Measurements from ENCODE around the gene ASB15.
"Not testable (repeated sequence)": the region's sequence is repeated elsewhere in the genome, so short reads cannot be mapped to it uniquely, and the experiment has no call there.

The ASB15 gene

DNA sequence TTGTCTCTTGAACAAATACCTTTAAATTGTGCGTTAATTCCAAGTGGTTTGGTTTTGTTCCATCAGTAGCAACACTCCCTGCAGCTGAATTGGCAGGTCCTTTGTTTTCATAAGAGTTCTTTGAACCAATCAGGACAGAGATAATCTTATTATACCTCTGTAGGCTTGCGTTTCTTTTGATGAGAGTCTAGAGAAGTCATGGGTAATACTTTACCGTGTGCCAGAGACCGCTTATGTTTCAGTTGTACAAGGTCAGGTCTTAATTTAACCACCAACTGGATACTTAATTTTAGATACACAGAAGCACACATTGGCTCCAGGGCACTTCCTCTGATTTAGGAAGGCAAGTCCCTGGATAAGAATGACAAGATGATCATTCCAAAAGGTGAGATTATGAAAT lies at the start of gene ASB15:
TSS of gene ASB15 (plus strand) at position 292 of the 400 bp plus-strand sequence. CDS start 12,682 bp downstream, outside the sequence.
- no peak for DNase-seq

DNA sequence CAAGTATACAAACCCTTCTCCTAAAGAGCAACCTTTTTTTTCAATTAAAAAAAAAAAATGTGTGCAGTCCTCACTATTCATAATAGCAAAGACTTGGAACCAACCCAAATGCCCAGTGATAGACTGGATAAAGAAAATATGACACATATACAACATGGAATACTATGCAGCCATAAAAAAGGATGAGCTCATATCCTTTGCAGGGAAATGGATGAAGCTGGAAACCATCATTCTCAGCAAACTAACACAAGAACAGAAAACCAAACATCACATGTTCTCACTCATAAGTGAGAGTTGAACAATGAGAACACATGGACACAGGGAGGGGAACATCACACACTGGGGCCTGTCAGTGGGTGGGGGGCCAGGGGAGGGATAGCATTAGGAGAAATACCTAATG lies 49.5 kb upstream of the ASB15 start:
- DNase-seq, result not testable (repeated sequence)

DNA sequence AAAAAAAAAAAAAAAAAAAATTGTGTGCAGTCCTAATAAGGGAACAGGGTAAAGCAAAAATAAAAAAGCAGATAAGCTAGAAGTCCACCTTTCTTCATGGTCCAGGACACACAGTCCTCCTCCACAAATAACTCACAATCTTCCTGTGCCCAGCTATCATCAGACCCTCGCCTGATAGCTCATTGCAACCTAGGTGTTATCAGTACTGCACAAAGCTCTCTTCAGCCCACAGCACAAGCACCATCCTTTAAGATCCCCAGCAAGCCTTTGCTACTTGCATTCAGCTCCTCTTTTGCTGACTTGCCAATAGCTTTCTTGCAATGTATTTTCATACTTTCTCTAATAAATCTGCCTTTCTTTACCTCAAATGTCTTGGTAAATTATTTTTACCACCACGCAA lies 49.0 kb upstream of the ASB15 start:
- no peak for DNase-seq

DNA sequence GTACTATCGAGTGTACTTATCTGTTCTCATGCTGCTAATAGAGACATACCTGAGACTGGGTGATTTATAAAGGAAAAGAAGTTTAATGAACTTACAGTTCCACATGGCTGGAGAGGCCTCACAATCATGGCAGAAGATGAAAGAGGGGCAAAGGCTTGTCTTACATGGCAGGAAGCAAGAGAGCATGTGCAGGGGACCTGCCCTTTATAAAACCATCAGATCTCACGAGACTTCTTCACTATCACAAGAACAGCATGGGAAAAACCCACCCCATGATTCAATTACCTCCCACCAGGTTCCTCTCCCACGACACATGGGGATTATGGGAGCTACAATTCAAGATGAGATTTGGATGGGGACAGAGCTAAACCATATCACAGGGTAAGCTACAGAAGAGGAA lies 48.5 kb upstream of the ASB15 start:
- no peak for DNase-seq

DNA sequence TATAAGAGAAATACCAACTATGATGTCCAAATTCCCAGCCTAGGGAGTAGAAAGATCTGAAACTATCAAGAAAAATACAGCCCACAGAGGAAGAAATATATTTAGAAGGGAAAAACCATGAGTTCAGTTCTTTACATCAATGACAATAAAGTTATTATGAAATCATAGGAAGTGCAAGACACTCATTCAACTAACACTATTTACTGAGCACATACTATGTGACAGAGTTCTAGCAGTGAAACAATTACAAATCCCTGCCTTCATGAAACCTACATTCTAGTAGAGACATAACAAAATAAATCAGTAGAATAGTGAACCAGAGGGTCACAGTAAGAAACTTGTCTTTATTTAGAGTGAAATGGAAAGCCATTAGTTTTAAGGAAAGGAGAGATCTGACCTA lies 46.1 kb upstream of the ASB15 start:
- DNase-seq, result no peak

DNA sequence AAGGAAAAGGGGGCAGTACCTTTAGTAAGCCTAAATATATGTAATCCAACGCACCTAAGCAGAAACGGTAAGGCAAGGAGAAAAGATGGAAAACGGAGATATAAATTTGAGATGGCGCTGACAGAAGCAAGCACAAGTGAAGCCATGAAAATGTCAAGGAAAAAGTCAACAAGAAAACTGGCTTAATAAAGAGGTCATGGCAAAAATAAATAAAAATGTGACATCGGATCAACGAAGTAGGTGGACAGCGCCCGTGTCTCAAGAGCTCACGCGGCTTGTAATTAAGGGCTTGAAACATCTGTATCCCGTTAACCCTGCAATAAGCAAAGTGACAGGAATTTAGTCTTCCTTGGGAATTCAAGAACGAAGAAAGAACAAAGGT lies 44.6 kb upstream of the ASB15 start:
- DNase-seq, result no peak

DNA sequence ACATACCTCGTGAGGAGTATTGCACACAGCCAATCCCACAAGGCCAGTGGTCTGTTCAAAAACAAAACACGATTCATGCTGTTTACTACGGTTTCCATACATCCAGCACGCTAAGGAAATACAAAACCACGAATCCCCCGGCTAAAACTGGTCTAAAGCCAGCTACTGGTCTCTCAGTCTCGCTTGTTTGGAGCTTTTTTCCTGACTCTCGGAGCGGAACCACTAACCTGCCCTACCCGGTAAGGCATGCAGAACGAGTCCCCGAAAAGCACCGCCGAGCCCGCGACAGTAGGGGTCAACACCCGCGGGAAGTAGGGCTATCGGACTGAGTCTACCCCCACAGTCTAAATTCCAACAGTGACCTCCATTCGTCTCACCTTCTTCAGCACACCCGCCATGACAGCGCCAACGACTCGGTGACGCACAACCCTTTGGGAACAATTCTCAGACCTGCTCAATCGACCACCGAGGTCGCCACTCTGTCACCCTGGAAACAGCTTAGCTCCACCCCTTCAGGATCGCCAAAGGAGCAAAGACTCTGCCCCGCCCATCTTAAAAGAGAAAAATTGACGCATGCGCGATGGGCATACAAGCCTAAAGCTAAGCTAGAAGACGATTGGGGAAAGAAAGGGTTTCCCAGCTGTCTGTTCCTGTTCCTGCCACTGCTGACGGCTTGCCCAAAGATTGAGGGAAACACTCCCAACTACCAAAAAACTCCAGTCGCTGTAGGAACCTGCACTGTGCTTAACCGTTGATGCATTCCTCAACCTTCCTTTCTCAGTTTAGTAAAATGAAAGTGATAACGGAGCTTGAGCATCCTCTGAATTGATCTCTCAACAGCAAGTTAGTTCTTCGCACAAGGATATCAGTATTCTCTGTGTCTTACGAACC lies 44.0 kb upstream of the ASB15 start, which contains the start of gene NDUFA5:
TSS of gene NDUFA5 (minus strand) at position 421 of the 891 bp plus-strand sequence. CDS start at position 398, 23 bp downstream.
- DNase-seq, result peak; percentile 99

DNA sequence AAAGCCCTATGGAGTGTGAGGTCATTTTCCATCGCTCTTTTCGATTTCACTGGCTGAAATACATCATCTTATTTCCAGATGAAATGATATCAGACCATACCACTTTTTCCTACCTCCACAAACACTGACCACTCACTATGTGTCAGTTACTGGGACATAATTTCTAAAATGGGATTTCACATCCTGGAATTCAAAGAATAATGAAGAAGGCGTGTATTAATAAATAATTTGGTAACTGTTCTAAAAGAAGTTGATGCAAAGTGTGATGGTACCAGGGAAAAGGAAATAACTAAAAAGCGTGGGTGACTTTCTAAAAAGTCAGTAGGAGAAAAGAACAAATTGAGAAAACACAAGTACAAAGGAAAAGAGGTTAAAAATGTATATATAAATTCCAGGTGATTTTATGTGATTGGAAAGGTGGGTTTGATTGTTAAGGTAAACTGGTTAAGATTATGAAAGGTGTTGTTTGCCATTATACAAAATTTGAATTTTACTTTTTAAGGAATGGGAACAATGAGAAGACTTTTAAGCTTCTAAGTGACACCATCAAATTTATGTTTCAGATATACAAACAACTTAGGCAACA lies 43.2 kb upstream of the ASB15 start:
- no peak for DNase-seq

DNA sequence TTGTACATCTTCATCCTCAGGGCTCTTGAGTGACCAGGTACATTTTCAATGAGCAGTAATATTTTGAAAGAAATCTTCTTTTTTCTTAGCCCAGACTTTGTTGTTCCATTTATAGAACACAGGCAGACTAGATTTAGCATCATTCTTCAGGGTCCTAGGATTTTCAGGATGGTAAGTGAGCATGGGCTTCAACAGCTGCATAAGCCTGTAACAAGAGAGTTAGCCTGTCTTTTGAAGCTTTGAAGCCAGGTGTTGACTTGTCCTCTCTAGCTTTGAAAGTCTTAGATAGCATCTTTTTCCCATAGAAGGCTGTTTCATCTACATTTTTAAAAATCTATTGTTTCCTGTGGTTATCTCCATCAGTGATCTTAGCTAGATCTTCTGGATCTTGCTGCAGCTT lies 39.5 kb upstream of the ASB15 start:
- DNase-seq, result no peak

DNA sequence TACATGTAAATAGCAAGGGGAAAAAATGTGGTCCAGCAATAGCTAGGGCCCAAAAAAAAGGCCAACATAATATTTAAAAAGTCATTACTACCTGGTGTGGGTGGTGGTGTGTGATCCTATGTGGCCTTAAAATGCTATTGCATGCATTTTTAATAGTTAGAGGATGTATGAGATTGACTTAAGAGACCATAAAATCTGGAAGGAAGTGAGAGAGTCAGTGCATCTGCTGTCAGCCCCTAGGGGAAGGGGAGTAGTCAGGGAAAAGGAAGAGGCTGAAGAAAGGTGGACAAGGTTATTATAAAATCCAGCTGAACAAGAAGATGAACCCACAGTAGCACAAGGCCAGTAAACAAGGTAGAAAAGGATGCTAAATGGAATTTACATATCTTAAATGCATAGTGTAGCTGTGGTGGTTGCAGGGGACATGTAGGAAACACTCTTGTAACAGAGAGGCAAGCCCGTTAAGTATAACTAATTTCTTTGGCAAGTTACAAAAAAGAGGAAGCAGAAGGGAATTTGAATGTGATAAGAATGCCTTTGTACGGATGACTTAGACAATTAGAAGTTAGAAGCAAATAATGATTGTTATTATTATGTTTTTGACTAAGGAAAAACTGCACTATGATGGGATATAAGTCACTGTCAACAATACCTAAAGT lies 32.1 kb upstream of the ASB15 start:
- DNase-seq, result no peak

DNA sequence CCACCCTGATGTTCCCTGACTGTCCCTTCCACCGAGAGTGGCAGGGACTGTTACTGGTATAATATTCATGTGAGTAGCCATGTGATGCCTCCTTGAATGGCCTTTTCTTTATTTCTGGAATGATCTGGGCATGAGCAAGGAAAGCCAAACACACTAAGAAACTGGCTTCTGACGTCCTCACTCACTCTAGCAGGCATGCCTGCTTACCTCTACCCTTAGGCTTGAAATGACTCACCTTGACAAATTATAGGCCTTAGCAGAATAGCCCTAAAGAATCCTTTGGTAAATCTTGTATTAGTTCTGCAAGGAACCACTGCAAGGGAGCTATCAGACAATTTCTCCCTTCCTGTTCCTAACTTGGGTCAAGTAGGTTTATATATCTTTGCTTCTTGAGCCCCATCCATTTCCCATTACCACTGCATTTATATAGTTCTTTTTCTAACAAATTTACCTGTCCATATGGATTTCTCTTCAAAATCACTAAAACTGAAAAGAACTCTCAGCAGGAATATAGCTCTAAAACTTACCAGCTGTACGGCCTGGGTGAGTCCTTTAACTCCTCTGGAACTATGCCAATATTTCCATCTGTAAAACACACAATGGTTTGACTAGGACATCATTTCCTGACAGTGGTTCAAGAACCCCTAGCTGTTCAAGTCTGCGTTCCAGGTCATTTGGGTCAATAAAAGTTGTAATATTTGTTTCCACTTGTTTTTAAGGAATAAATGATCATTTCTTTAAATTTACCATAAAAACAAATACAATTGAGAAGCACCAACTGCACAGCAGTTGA lies 31.0 kb upstream of the ASB15 start:
- no peak for DNase-seq

DNA sequence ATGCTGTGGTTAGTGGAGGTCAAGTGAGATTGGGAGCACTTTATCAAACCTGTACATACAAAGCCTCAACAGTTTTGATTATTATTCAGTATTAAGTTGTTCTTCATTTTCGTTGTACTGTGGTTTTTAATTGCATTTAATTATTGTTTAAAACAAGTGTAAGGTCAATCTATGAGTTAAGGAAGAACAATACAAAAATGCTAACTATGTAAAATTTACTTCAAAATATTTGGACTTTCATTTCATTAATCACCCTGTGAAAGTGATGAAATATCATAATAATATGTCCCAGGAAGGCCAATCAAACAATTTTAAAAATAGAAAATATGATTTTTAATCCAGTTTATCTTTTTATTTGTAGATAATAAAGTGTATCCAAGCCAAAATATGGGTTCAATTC lies 30.4 kb upstream of the ASB15 start:
- DNase-seq, result no peak

DNA sequence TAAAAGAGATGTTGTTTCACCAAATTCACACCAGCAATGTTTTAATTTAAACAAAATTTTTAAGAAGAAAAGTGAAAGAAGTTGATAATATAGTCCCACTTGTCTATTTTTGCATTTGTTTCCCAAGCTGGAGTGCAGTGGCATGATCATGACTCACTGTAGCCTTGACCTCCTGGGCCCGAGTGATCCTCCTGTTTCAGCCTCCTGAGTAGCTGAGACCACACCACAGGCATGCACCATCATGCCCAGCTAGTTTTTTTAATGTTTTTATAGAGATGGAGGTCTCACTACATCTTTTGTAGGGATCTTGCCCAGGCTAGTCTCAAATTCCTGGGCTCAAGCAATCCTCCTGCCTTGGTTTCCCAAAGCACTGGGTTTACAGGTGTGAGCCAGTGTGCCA lies 29.9 kb upstream of the ASB15 start:
- DNase-seq, result no peak

DNA sequence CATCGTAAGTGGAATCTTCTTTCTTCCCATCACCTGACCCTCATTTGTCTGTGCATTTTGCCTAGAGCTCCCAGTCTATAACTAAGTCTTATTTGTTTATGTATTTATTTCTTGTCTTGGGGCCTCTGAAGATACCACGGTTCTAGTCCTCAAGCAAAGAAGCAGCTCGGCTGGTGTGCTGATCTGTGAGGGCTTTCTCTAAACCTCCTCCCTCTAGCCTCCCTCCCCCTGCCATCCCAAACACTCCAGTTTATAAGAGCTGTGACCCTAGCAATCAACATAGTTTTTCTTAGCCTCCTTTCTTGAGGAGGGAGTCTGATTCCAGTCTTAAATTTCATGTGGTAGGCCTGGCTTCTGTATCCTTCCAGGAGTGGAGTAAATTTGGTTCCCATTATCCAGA lies 28.3 kb upstream of the ASB15 start:
- DNase-seq, result no peak

DNA sequence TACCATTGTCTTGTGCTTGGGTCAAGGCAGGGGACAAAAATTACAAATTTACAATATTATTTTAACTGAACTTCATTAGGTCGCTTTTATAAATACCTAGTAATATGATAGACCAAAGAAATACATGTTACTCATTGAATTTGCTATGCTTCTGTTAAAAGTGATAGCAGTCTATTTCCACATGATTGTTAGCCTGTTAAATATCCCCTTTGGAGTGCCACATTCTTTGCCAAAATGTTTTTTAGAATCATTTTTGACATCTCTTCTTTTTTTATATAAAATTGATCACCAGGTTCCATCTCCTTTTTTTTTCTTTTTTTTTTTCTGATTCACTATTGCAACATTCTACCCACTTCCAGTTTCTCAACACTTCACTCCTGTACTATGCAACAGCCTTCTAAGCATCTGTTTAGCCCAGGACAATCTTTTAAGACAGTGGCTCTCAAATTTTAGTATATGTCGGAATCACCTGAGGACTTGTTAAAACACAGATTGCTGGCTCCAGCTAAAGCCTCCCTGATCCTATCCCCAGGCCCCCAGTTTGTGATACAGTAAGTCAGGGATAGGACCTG lies 27.6 kb upstream of the ASB15 start:
- DNase-seq, result no peak

DNA sequence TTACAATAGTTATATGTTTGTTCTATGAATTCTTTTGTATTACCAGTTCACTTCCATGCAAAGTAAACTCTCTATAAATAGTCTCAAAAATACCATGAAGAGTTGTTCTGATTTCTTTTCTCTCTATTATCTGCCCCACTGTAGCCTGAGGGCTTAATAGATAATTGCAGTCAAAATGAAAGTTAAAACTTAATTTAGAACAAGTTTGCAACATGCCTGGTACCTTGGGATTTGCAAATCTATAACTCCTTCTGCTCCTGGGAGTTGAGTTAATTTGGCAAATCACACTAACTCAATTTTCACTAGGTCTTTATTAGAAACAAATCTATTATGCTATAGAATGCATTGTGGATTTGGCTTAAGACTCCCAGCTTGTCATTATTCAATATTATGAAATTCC lies 22.2 kb upstream of the ASB15 start:
- no peak for DNase-seq

DNA sequence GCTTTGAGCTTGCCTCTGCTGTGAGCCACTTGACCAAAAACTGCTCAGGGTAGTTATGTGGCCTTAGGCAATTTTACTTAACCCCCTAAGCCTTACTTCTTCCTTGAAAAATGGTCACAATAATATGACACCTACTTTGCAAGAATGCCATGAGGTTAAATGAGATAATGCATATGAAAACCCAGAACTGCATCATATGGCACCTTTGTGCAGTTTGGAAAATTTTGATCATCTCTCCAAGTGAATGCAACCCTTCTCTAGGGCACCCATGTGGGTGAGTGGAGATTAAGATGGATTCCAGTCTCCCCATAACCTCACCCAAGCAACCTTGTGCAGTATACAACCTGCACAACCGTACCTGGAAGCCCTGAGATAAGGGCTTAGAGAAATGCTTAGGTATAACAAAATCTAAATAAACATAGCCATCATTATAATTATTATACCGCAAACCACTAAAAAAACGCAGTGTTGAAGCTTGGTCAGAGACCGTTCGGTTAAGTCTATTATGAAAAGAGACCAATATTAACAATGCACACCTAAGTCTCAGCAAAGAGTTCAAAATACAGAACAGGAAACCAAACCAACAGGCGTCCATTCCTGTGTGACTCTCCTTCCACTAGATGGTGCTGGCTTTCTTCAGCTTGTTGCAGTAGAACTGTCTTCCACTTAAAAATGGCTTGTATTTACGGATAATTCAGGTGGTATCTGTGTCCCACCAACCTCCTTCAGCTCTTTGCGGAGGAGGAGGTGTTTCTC lies 21.0 kb upstream of the ASB15 start:
- DNase-seq, result peak; percentile 23

DNA sequence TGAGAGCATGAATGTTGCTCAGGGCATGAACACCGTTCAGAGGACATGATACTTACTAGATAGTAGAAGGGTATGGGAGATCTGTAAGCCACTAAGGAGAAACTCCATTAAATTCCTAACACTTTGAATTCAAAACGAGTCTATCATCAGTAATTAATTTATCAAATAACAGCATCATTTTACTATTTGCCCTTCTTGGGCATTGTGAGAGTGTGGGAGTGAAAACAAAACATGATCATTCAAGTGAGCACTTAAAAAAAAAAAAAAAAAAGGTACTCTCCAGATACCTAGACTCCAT lies 20.5 kb upstream of the ASB15 start:
- DNase-seq, result no peak

DNA sequence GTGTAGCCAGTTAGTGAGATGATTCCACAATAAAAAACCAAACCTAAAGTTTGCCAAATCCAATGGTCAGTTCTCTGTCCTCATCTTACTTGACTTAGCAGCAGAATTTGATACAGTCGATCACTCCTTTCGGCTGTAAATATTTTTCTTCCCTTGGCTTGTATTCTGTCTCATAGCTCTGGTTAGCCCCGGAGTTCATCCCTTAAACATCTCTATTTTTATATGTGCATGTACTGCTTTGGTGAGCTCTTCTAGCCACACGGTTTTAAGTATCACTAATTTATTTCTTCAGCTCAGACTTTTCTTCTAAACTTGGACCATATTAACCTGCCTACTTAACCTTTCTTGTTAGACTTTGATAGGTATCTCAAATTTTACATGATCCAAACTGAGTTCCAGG lies 17.8 kb upstream of the ASB15 start:
- no peak for DNase-seq

DNA sequence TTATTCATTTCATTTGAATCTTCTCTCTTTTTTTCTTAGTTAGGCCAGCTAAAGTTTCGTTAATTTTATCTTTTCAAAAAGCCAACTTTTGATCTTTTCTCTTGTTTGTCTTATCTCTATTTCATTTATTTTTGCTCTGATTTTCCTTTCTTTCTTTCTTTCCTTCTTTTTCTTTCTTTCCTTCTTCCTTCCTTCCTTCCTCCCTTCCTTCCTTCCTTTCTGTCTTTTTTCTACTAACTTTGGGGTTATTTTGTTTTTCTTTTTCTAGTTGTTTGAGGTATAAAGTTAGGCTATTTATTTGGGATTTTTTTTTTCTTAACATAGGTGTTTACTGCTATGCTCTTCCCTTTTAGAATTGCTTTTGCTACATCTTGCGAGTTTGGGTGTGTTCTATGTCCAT lies 13.2 kb upstream of the ASB15 start:
- DNase-seq, result no peak

DNA sequence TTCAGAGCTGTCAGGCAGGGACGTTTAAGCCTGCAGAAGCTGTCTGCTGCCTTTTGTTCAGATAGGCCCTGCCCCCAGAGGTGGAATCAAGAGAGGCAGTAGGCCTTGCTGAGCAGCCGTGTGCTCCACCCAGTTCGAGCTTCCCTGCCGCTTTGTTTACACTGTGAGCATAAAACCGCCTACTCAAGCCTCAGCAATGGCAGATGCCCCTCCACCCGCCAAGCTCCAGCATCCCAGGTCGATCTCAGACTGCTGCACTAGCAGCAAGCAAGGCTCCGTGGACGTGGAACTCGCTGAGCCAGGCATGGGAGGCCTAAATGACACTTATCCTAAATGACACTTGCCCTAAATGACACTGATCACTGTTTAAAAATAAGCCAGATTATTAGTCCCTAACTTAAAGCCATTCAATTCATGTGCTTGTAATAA lies 6.8 kb upstream of the ASB15 start:
- DNase-seq, result peak; percentile 75

DNA sequence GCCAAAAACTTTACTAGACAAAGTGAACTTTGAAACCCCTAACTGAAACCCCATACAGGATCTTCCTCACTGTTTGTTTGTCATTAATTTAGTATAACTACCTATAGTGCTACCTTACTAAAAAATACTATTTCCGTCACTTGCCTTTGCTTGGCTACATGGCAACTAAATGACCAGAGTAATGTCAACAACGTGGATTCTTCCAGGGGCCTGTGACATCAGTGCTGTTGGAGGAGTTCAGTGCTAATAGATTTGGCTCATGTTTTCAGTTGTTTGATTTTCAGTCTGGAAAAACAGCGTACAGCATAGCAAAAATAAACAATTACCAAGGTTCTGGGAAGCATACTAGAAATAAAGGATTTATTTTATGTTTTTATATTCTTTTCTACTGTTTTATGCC lies 3.0 kb upstream of the ASB15 start:
- DNase-seq, result no peak

Measured in NCI-H187 treated with DMSO at 0.1 percent for 48 hours (cell line).